Fibroblast of lung (primary cell): Measurements from ENCODE around the gene RAPGEF2.

Experiments used
- CTCF ChIP-seq, 2 donors: IDR thresholded peaks in 1 of 2; conservative IDR thresholded peaks in 1 of 2; 1 replicate in 1 of 2; 2 replicates in 1 of 2; pipeline ENCODE4 v1.5.1; 2011 to 2012; ENCODE audit warnings: low read length in 2 of 2, control low read depth in 1 of 2, inconsistent platforms in 1 of 2, low read depth in 1 of 2, mild to moderate bottlenecking in 1 of 2
- EZH2 ChIP-seq: IDR thresholded peaks from 2 replicates; pipeline ENCODE4 v1.5.1; 2012; ENCODE audit warnings: low read length, control low read depth, mild to moderate bottlenecking; ENCODE audit errors: missing control alignments

GRCh38 chr4:159163521-159163920, 60.6 kb downstream of the RAPGEF2 start:
- TF ChIP-seq CTCF (conservative IDR thresholded peaks at IDR 0.05 in 1 of 2, IDR thresholded peaks at IDR 0.05 in 1 of 2; ENCODE audit: low read depth in 1 of 2, low read length in 2 of 2) (no peak), EZH2 (no peak)
